BJ (cell line): ENCODE results near the gene AGAP1. TPM values are rescaled to one million over a fixed set of nuclear protein-coding genes. Genes with fewer than 3 reads are reported as not detected.

ENCODE experiments used
- CTCF ChIA-PET: fragments of 350-600 bp; formaldehyde crosslinking; extraction: SDS; loops from one replicate; lab custom pipeline; 2021; ENCODE audit warnings: antibody characterized with exemption, inconsistent platforms; lab: Yijun Ruan, JAX
- POLR2A ChIA-PET: fragments of 300-600 bp; sonication (Branson Sonifier 250); formaldehyde crosslinking; extraction: SDS; loops from one replicate; lab custom pipeline; 2021; ENCODE audit warnings: antibody characterized with exemption; lab: Charles Lee
- DNase-seq: peaks from one replicate; pipeline ENCODE4 v3.0.0-alpha.2; 2011; ENCODE audit warnings: low read depth
- H3K27me3 ChIP-seq: 2 replicates; pipeline ENCODE4 v1.6.0; 2011; ENCODE audit warnings: low read length; ENCODE audit not compliant: control insufficient read depth, insufficient read depth
- H3K36me3 ChIP-seq: 2 replicates; pipeline ENCODE4 v1.5.1; 2011; ENCODE audit warnings: low read length; ENCODE audit not compliant: control insufficient read depth, insufficient read depth
- H3K4me3 ChIP-seq: 2 replicates; pipeline ENCODE4 v1.5.1; 2011; ENCODE audit warnings: low read depth, mild to moderate bottlenecking, control low read depth, low read length
- CTCF ChIP-seq: IDR thresholded peaks from 2 replicates; pipeline ENCODE4 v1.5.1; 2011; ENCODE audit warnings: low read depth, mild to moderate bottlenecking, control low read depth, inconsistent platforms, low read length, moderate library complexity; ENCODE audit not compliant: insufficient read depth
- polyA plus RNA-seq: library from polyadenylated mRNA; depleted of rRNA; stranded (reverse); fragments of >200 nt; gene quantifications from 2 replicates; pipeline ENCODE4 v1.2.3, GENCODE V29; 2011

Gene AGAP1
- polyA plus RNA-seq, 1 experiment = 14.9 TPM

GRCh38 chr2:235950473-235950809 is 456.6 kb downstream of the AGAP1 start:
- Histone ChIP-seq H3K27me3 (no peaks in the 10 kb centered on the region), H3K36me3 (no peaks in the 10 kb centered on the region), H3K4me3 (no peak overlapping the region)
- CTCF ChIA-PET = no interaction called here
- TF ChIP-seq CTCF = no peak
- POLR2A ChIA-PET = no interaction called here
- no peak for DNase-seq

GRCh38 chr2:235951493-235951892 is 457.6 kb downstream of the AGAP1 start:
- CTCF ChIA-PET = interaction anchor here (0.8 kb wide), 1 partner anchor 10 kb away, joined by 3 read pairs; no protein-coding TSS in a partner anchor
- no peak for DNase-seq

GRCh38 chr2:235951982-235952381 is 458.1 kb downstream of the AGAP1 start:
- POLR2A ChIA-PET = interaction anchor here (0.5 kb wide), 1 partner anchor 444 kb away, joined by 4 read pairs; no protein-coding TSS in a partner anchor
- CTCF ChIA-PET = interaction anchor here (0.8 to 1.0 kb wide), 2 partner anchors 10 to 15 kb away, joined by 3 to 4 read pairs; no protein-coding TSS in a partner anchor
- Histone ChIP-seq H3K27me3 (no peaks in the 10 kb centered on the region), H3K4me3 (no peak overlapping the region), H3K36me3 (no peaks in the 10 kb centered on the region)
- TF ChIP-seq CTCF = no peak
- DNase-seq = no peak

More at GRCh38 chr2:235951493-235951892, 457.6 kb downstream of the AGAP1 start:
- no peak for TF ChIP-seq CTCF
- Histone ChIP-seq H3K4me3 (no peak overlapping the region), H3K27me3 (no peaks in the 10 kb centered on the region), H3K36me3 (no peaks in the 10 kb centered on the region)
- POLR2A ChIA-PET = interaction anchor here (0.5 kb wide), 1 partner anchor 443 kb away, joined by 4 read pairs; no protein-coding TSS in a partner anchor

GRCh38 chr2:235952714-235953113 is 458.9 kb downstream of the AGAP1 start:
- CTCF ChIA-PET = interaction anchor here (1.0 kb wide), 1 partner anchor 14 kb away, joined by 4 read pairs; no protein-coding TSS in a partner anchor
- no peak overlapping the region for H3K4me3 ChIP-seq
- H3K27me3 ChIP-seq = no peaks in the 10 kb centered on the region
- DNase-seq = no peak
- no peak for TF ChIP-seq CTCF
- no peaks in the 10 kb centered on the region for H3K36me3 ChIP-seq
- POLR2A ChIA-PET = no interaction called here

- DNase-seq = no peak
- Histone ChIP-seq H3K4me3 (no peak overlapping the region), H3K27me3 (no peaks in the 10 kb centered on the region), H3K36me3 (no peaks in the 10 kb centered on the region)
- CTCF ChIA-PET = no interaction called here
- POLR2A ChIA-PET = no interaction called here
- no peak for TF ChIP-seq CTCF
These were observed 460.4 kb downstream of the AGAP1 start for GRCh38 chr2:235954281-235954680.
